HG03159 (cell line): Measurements from ENCODE around the gene IL2RG.

Experiments
- ATAC-seq: cut with Tn5 transposase; IDR thresholded peaks from one replicate; pipeline ENCODE4 v1.9.1; 2021; ENCODE audit warnings: mild to moderate bottlenecking, moderate library complexity; ENCODE audit not compliant: unreplicated experiment

IL2RG gene

DNA sequence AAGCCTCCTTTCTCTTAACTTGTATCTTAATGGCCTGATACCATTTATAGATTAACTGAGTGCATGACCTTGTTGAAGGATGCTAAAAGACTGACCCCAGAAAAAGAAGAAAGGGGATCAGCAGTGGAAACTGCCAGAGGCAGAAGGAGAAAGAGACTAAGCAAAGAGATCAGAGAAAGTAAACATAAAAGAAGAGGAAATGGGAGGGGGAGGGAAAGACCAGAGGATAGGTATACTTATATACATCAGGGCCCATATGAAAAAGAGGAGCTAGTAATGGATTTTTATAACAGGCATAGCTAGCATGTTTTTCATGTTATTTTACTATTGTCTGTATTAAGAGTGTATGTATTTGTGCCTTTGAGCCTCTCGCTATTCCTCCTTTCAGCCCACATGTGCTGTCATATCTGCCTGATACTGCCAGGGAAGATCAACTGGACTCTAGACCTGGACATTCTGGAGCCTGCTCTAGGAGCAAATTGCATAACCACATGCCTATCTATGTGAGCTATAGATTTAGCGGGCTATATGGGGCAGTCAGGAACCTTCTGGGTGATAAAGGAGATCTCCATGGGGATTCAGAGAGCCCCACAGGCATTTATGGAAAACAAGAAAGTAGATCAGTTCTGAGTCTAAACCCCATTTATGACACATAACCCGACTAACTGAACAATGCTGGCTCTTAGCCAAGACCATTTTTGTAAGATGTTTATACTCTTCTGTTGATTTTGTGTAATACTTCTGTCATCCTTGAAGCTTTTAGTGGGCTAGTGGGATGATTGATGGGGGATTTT is 29.9 kb downstream of the IL2RG start:
- ATAC-seq, result no peak

DNA sequence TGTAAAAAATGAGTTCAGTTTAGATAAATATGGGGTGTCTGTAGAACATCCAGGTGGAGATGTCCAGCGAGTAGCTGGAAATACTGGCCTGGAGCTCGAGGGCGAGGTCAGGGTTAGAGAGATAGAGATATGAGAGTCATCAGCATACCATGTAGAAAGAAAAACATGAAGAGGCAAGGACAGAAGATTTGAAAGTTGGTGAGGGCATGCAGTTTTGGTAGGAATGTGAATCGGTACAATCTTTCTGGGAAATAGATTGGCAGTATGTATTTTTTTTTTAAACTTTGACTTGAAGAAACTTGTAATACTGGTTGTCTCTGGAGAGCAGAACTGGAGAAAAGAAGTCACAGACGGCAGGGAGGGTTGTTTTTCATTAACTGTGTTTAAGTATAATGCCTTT is 40.8 kb downstream of the IL2RG start:
- no peak for ATAC-seq

DNA sequence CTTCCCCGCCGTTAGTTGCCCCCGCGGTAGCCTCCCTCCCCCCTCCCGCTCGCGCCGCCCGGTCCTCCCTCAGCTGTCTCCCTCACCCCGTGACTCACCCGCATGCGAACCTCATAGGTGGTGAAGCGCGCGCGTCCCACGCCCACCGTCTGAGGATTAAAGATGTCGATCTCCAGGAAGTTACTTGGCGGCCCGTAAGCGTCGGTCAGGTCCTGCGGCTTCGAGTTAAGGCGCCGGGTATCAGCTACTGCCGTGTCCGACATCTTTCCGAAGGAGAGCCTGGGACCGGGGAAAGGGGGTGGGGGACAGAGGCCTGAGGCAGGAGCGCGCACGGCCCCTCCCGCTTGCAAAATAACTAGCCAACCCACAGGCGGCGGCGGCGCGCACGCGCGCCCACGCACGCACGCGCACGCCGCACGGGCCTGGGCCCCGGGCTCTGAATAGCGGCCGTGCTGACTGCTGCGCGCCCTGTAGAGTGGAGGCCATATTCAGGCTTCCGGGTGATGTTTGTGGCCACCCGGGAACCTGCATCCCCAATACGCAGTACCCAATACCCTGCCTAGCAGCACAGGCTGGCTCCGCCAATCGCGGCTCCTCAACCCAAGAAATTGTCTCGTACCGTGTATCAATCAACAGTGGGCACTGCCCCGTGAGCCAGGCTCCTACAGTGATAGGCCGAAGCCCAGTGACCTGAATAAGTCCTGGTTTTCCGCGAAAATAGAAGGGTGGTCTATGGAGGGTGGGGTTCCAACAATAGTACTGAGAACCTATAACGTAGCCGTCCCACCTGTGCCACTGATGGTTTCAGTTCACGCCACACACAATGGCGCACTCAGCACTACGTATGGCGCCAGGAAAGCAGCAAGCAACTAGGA is 43.1 kb downstream of the IL2RG start, which contains the start of gene SNX12:
Gene SNX12, minus strand, starts transcription at position 291 of the 875 bp plus-strand sequence. Its CDS starts 28 bp downstream, at position 263.
- ATAC-seq, result peak; percentile 90

DNA sequence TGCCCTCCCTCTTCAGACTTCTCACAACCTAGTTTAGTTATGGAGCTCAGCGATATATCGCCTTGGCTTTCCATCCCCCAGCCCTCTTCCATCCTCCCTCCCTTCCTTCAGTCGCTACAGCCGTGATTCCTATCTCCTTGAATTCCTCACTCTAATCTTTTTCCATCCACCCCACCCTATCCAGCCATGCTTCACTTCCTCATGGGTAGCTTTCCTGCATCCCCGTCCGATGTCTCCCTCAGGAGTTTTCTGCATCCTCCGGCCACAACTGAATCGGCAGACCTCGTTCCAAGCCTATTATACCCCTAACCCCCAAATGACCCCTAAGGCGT is 43.7 kb downstream of the IL2RG start:
- no peak for ATAC-seq

DNA sequence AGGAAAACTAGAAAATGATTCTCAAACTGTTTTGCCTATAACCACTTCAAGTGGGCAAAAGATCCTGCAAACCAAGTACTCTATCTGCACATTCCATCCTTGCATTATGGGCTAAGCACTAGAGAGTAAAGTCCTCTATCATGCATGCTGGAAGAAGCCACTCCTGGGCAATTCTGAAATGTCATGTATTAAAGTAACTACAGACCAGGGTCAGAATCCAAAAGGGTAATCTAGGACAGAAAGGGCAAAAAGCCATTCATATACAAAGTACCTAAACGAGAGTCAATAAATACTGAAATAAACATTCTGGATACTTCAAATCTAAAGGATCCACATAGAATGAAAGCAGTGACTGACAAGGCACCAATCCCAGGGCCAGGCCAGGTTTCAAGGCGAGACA is 44.3 kb downstream of the IL2RG start:
- no peak for ATAC-seq

DNA sequence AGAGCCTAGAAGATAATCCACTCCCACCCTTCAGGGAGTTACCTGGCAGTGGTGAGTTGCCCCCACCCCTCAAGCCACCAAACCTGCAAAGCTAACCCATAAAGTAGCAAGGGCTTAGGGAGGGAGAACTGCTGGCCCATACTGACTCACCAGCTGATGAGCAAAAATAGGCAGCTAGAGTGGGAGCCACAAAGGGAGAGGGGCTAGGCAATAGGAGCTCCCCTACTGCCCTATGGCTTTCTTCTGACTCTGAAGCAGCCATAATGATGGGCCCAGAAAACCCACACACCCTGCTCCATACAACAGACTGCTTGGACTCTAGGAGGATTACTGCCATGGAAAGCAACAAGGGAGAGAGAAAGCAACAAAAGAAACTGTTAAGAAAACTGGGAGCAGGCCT is 51.2 kb downstream of the IL2RG start:
- no peak for ATAC-seq

DNA sequence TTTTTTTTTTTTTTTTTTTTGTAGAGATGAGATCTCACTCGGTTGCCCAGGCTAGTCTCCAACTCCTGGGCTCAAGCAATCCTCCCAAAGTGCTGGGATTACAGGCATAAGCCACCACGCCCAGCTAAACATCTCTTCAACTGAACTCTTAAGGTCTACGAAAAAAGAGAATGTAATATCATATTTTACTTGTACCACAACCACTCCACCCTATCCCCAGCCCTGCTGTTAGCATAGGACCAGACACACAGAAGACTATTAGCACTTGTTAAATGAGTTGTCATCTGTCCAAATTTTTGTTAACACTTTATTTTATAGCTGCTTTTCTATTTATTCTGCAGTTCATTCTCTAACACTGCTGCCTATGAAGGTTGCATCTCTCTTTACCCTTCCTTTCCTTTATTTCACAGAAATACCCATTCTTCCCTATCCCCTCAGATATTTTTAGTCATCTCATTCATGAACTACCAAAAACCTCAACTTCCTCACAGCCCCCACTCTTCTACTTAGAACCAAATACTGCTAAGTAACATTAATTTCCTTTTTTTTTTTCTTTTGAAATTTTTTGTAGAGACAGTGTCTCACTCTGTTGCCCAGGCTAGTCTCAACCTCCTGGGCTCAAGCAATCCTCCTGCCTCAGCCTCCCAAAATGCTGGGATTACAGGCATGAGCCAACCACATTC is 53.4 kb downstream of the IL2RG start:
- ATAC-seq, result no peak
